ENCODE data around the gene SP2. TPM values are rescaled to one million over a fixed set of nuclear protein-coding genes. Genes with fewer than 3 reads are reported as not detected.
"Not testable (repeated sequence)": the region's sequence is repeated elsewhere in the genome, so short reads cannot be mapped to it uniquely, and the experiment has no call there.

SP2 gene
- polyA plus RNA-seq, 3 donors, result 20.1 to 21.7 (median 20.7) TPM

- no peak for DNase-seq (ENCODE audit: low read depth in 3 of 3, low spot score in 2 of 3)
Observed at GRCh38 chr17:47917581-47917980, 21.5 kb downstream of the SP2 start.

- no peak for DNase-seq (ENCODE audit: low read depth in 3 of 3, low spot score in 2 of 3)
Observed at GRCh38 chr17:47918006-47918405, 22.0 kb downstream of the SP2 start.

GRCh38 chr17:47918991-47919390, 23.0 kb downstream of the SP2 start:
- no peak for DNase-seq (ENCODE audit: low read depth in 3 of 3, low spot score in 2 of 3)

GRCh38 chr17:47919889-47920288, 23.9 kb downstream of the SP2 start:
- DNase-seq (ENCODE audit: low read depth in 3 of 3, low spot score in 2 of 3), result not testable (repeated sequence)

GRCh38 chr17:47924785-47925677, 29.0 kb downstream of the SP2 start:
- DNase-seq (ENCODE audit: low read depth in 3 of 3, low spot score in 2 of 3), result no peak

- no peak for DNase-seq (ENCODE audit: low read depth in 3 of 3, low spot score in 2 of 3)
Observed at GRCh38 chr17:47925678-47925988, 29.6 kb downstream of the SP2 start.

GRCh38 chr17:47927821-47928400, 31.9 kb downstream of the SP2 start:
- no peak for DNase-seq (ENCODE audit: low read depth in 3 of 3, low spot score in 2 of 3)

- DNase-seq (ENCODE audit: low read depth in 3 of 3, low spot score in 2 of 3), result no peak
Observed at GRCh38 chr17:47928415-47928814, 32.4 kb downstream of the SP2 start.

GRCh38 chr17:47929218-47930000, 33.4 kb downstream of the SP2 start:
- DNase-seq (ENCODE audit: low read depth in 3 of 3, low spot score in 2 of 3), result no peak

GRCh38 chr17:47931848-47932247, 35.8 kb downstream of the SP2 start:
- DNase-seq (ENCODE audit: low read depth in 3 of 3, low spot score in 2 of 3), result no peak

GRCh38 chr17:47934856-47935255, 38.8 kb downstream of the SP2 start:
- no peak for DNase-seq (ENCODE audit: low read depth in 3 of 3, low spot score in 2 of 3)

GRCh38 chr17:47935468-47935867, 39.4 kb downstream of the SP2 start:
- DNase-seq (ENCODE audit: low read depth in 3 of 3, low spot score in 2 of 3), result not testable (repeated sequence)

GRCh38 chr17:47935961-47936360, 39.9 kb downstream of the SP2 start:
- DNase-seq (ENCODE audit: low read depth in 3 of 3, low spot score in 2 of 3), result no peak

- no peak for DNase-seq (ENCODE audit: low read depth in 3 of 3, low spot score in 2 of 3)
Observed at GRCh38 chr17:47937941-47938340, 41.9 kb downstream of the SP2 start.

- peak; percentile 76 to 91 (median 84) for DNase-seq (ENCODE audit: low read depth in 3 of 3, low spot score in 2 of 3)
Observed at GRCh38 chr17:47941246-47942095, 45.4 kb downstream of the SP2 start, which contains the start of gene PNPO. TSS of gene PNPO (plus strand) at chr17:47941571. CDS start at chr17:47941676, 105 bp downstream.

- no peak for DNase-seq (ENCODE audit: low read depth in 3 of 3, low spot score in 2 of 3)
Observed at GRCh38 chr17:47942096-47942510, 46.1 kb downstream of the SP2 start.

- no peak for DNase-seq (ENCODE audit: low read depth in 3 of 3, low spot score in 2 of 3)
Observed at GRCh38 chr17:47942568-47942967, 46.5 kb downstream of the SP2 start.

GRCh38 chr17:47945080-47945479, 49.0 kb downstream of the SP2 start:
- no peak for DNase-seq (ENCODE audit: low read depth in 3 of 3, low spot score in 2 of 3)

GRCh38 chr17:47945529-47946508, 49.8 kb downstream of the SP2 start:
- DNase-seq (ENCODE audit: low read depth in 3 of 3, low spot score in 2 of 3), result no peak

Data from right renal cortex interstitium (tissue), 3 donors.